Fibroblast of skin of right quadriceps (primary cell): Measurements from ENCODE around the gene GLDN.
A peak's percentile ranks its signal among the peaks of the same experiment; 100 is the strongest.
"Not testable (repeated sequence)": the region's sequence is repeated elsewhere in the genome, so short reads cannot be mapped to it uniquely, and the experiment has no call there.

Experiments used
- DNase-seq: peaks from one replicate; pipeline ENCODE4 v3.0.0-alpha.2; 2013

GLDN gene

DNA sequence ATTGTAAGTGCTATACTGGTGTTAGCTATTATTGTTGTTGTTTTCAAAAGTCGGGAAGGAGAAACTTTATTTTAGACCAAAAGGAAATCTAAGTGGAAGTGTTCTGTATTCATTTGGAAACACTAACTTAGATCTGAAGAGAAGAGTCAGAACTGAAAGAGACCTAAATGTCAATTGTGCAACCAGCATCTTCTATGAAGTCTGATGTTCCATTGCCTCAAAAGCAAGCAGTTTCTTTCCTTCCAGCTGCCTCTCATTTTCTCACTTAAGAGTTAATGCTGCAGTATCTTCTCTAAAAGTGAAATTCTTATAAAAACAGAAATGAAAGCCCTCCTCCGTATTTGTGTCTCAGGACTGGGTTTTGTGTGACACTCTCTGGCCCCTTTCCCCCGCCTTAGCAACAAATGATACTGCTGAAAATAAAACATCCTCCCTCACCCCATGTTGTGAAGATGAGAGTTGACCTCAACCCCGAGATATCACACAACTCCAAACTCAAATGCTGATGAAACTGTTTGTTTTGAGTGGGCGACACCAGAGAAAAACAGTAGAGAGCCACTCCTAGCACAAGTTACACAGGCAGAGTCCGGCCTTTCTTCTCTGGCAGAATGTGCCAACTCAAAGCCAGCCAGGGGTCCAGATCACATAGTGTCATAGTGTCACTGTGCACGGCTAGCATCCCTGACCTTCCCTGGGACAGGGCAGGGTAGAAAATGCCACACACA lies 48.9 kb downstream of the GLDN start:
- DNase-seq, result no peak

DNA sequence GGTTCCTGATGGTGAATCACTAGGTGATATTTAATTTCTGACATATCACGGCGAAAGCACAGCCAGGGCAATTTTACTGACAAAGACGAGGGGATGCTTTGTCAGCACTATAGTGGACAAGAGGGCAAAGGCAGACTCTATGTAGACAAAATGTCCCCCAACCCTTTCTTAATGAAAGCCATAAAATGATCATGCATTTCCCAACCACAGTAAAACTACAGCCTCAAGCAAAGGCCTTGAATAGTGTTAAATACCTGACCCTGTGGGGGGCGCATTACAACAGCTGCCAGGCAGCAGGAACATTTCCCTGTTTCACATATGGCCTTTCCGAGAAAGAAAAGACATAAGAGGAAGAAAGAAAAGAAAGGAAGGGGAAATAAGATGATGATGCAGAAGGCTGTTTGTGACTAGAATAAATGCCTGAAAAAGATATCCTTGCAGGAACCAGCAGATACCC lies 49.5 kb downstream of the GLDN start:
- DNase-seq, result no peak

DNA sequence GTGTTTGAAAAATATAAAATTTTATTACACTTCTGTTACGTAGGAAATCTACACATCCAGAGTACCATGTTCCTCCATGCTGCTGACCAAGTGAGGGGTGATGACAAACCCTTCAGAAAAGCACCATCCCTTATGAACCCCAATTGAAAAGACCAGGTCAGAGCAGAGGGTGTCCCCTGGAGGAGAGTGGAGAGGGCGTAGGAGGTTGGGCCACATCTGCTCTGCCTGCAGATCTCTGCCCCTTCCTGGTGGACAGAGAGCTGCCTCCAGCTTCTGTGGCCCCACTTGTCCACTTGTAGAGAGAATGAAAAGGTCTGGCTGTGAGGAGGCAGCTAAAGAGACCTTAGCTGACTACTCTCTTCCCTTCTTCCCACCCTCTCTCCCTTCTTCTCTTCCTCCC lies 55.5 kb downstream of the GLDN start:
- no peak for DNase-seq

DNA sequence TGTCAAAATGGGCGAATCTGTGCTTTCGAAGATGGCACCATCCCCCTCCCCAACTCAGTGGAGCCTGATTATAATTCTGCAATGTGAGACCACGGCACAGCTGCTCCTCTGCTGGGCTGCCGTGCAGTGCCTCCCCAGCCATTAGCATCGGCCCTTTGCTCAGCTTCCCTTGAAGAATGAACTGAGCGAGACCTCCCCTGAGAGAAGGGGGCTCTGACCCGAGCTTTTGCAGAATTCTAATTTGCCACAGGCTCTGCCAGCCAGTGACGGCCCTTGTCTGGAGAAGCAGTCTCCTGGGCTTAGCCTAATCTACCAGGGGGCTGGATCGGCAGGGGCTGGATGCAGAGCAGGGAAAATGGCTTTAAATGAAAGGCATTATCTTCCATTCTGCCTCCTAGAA lies 57.2 kb downstream of the GLDN start:
- no peak for DNase-seq

DNA sequence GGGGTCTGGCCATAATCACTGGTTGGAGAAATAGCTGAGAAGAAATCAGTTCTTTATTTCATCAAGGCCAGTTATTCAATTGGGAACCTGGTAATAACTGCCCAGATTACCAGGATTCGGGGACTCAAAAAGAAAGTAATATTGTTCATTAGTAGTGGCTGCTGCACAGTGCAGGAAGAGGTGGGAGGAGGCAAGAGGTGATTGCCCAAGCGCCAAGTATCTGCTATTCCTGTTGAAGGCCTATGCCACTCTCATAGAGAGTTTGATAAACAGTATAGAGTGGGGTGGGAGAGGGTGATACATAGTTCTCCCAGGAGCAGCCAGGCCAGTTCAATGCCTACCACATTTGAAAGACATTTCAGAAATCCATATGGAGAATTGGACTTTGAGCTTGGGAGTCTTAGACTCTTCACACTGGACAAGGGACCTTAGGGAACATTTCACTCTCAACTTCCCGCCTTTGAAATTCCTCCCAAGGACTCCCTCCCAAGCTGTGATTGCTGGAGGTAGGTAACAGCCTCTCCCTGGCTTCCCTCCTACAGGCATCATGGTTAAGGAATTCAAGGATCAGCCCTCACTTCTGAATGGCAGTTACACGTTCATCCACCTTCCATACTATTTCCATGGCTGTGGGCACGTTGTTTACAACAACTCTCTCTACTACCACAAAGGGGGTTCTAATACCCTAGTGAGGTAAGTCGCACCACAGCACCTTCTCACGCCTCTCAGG lies 59.8 kb downstream of the GLDN start:
- no peak for DNase-seq

DNA sequence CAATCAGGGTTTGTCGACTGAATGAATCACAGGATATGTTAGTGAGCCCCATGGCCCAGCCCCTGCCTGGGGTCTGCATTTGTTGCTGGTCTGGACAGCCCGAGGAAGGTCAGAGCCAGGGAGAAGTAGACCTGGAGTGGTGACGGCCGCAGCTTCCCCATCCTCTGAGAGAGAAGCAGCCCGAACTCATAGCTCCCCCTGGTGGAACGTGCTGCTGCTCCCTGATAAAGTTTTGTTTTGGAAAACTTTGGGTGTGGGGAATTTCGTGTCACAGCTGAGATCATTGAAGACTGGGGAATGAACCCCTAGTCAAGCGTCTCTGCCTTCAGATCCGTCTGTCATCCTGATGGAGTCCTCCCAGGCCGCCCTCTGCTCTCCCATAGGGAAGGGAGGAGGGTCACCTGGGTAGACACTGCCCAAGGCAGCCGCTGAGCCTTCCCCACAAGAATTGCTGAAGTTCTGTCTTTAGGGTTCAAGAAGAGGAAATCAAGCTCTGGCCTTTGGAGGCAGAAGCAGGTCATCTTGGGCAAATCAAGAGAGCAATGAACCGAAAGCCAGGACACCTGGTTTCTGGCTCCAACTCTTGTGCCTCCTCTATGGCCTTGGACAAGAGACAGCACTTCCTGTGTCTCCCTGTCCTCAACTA lies 60.5 kb downstream of the GLDN start:
- peak; percentile 25 for DNase-seq

DNA sequence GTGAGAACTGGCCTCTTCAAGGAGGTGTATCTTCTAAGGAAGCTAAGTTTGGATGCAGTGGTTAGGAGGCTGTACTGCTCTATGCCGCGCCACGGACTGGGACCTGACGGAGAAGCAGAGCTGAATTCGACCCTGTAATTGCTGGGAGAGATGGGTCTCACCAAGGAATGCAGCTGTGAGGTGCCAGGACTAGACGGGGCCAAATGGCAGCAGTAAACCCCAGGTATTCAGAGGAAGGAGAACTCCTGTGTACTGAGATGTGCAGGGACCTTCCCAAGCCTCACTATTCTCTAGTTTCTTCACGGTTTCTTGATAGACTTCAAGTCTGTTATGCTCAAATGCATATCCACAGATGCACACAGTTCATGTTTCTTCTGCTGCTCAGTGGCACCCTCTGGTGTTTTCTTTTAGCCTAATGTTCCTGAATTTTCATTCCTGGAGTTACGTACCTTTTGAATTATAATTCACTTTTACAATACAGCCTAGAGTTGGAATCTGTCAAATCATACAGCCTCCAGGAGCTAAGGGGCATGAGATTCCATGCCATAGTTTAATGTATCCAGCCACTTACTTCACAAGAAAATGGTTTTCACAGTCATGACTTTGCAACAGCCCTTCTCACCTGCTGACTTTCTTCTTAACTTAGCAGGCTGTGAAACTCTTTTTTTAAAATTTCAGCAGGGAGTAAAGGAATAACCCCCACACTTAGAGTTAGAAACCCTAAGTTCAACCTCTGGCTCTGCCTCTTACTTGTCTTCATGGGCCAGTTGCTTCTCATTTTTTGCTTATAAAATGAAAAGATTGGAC lies 61.8 kb downstream of the GLDN start:
- DNase-seq, result peak; percentile 37

DNA sequence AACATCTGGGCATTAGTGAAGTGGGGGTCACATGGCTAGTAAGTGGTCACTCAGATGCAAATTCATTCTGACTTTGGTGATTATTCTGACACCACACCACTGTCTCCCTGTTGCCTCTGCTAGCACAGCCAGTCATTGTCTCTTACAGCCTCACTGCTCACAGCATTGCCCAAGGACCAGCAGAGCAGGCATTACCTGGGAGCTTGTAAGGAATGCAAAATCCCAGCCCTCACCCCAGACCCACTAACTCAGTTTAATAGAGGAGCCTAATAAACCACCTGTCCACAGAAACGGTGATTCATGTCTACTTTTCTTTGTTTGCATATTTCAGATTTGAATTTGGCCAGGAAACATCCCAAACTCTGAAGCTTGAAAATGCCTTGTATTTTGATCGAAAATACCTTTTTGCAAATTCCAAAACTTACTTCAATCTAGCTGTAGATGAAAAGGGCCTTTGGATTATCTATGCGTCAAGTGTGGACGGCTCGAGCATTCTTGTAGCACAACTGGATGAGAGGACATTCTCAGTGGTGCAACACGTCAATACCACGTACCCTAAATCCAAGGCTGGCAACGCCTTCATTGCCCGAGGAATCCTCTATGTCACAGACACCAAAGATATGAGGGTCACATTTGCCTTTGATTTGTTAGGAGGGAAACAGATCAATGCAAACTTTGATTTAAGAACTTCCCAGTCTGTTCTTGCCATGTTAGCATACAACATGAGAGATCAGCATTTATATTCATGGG lies 62.7 kb downstream of the GLDN start:
- no peak for DNase-seq

DNA sequence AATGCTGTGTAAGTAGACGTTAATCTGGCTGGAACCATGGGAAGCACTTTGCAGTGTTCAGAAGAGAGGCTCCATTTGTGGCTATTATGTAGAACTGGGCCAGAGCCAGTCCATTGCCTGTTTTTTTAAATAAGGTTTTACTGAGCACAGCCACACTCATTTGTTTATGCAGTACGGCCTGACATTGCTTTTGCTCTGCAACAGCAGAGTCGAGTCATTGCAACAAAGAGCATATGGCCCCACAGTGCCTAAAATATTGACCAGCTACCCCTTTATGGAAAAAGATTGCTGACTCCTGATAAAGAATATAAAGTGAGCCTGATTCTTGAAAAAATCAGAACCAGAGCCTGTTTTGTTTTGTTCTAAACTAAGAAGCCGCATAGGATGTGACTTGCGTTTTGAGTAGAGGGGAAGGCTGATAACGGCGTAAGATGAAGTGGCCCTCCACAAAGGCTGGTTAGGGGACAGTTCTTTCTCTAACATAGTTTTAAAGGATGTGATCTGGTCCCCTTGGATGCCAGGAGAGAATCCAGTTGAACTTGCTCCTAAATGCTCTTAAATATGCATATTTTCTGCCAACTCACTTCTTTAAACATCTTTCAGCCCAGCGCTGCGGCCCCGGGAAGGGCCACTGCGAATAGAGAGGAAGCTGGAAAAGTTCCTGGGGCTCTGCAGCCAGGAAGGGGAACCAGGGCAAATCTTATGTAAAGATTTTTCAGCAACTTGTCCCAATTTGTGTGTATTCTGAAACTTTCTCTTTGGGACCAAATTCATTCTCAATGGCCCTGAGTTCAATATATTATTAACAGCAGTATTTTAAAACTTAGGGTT lies 64.5 kb downstream of the GLDN start:
- DNase-seq, result no peak

DNA sequence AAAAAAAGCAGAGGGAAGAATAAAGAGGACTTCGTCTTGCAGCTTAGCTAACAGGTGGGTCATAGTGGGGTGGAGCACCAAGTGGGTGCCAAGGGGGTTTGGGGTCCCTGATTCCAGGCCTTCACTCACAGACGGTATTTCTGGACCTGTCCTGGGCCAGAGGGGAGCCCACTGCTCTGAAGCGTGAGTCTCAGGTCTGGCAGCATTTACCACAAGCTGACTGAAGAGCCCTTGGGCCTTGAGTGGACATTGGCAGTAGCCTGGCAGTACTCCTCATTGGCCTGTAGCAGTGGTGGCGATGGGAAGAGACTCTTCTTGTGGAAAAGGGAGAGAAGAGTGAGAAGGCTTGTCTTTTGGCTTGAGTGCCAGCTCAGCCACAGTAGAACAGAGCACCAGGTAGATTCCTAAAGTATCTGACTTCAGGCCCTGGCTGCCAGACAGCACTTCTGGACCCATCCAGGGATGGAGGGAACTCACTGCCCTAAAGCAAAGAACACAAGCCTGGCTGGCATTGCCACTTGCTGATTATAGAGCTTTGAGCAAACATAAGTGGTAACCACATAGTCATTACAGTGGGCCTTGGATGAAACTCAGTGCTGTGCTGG lies 72.9 kb downstream of the GLDN start:
- no peak for DNase-seq

DNA sequence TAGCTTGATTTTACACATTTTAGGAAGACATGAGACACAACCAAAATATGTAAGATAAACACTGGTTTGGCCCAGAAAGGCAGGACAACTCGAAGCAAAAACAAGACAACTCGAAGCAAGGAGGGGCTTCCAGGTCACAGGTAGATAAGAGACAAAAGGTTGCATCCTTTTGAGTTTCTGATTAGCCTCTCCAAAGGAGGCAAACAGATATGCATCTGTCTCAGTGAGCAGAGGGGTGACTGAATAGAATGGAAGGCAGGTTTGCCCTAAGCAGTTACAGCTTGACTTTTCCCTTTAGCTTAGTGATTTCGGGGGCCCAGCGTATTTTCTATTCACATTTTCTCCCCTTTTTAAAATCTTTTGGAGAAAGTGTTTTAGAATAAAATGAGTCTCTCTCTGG lies 74.7 kb downstream of the GLDN start:
- DNase-seq, result no peak

DNA sequence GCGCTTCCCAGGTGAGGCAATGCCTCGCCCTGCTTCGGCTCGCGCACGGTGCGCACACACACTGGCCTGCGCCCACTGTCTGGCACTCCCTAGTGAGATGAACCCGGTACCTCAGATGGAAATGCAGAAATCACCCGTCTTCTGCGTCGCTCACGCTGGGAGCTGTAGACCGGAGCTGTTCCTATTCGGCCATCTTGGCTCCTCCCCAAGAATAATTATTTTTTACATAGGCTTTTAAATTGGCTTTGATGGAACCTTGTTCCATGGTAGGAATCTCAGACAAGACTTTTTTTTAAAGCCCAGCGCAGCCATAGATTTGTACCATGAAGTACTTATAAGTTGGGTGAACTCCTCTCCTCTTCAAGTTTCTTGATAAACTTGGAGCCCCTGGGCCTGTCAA lies 81.6 kb downstream of the GLDN start:
- not testable (repeated sequence) for DNase-seq

DNA sequence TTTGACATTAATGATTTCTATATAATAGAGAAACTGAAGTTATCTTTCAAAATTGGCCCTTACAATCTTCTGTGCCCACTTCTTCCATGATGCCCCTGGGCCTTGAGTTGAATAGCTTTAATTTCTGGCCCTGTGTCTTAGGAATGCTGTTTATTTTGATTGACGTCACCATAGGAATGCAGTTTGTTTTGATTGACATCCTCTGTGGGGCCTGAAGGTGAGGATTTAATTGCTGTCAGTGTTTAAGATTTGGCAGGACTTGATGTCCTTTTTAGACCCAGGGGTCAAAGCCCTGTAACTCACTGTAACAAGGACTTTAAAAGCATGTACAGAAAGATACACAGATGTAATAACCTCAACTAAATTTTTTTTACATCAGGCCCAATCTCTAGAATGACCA lies 83.3 kb downstream of the GLDN start:
- no peak for DNase-seq

DNA sequence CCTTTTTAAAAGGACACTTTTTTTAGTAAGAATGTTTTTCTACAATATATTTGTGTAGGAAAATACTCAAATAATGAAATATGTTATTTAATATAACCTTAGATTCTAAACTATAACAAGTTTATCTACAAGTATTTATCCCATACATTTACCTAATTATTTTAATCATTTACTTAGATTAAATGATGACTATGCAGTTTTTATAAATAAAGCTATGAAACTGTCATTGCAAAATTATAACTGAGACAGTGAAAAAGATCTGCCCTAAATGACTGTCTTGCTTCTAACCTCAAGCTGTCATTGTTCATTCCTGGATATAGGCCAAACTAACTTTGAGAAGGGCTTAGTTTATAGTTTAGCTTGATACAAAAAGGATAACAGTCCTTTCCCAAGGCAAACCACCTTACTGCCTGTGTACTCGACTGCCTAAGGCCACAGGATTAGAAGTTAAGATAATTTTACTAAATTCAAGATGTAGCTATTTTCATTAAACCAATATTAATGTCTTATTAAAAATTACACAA lies 84.1 kb downstream of the GLDN start:
- no peak for DNase-seq

DNA sequence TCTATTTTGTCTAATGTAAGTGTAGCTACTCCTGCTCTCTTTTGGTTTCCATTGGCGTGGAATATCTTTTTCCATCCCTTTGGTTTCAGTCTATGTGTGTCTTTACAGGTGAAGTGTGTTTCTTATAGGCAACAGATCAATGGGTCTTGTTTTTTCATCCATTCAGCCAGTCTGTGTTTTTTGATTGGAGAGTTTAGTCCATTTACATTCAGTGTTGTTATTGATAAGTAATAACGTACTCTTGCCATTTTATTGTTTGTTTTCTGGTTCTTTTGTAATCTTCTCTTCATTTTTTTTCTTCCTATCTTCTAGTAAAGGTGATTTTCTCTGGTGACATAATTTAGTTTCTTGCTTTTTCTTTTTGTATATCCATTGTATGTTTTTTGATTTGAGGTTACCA lies 97.1 kb downstream of the GLDN start:
- DNase-seq, result no peak

DNA sequence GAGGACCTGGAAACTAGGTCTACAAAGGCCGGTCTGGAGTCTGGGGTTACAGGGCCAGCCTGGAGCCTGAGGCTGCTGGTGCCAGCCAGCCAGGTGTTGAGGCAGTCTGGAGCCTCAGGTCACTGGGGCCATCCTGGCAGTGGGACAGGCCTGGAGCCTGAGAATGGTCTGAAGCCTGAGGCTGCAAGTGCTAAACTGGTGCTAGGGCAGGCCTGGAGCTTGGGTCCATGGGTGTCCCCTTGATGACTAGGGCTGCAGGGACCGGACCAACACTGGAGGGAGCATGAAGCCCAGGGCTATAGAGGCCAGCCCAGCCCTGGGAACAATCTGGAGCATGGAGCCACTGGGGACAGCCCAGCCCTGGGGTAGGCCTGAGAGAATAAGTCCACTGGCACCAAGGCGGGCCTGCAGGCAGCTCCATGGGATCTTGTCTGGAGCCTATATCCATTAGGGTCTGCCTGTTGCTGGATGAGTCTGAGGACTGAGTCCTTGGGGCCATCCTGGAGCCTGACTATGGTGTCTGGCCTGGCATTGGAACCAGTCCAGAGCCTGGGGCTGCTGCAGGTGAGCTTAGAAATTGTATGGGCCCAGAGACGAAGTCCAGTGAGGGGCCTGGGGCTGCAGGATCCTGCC lies 101.9 kb downstream of the GLDN start:
- DNase-seq, result no peak

DNA sequence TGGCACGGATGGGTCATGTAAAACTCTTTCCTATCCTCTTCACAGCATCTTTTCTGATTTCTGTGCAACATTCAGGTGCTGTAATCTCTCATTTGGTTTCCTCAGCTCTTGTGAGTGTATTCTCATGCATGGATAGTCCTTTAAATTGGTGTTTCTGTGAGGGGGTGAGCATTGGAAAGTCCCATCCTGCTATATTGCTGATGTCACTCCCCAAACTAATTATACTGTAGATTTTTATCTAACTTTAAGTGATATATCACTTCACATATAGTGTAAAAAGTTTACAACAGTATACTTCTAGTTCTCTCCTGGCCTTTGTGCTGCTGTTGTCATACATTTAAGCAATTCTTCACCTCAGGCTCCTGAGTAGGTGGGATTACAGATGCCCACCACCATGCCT lies 102.7 kb downstream of the GLDN start:
- DNase-seq, result no peak

DNA sequence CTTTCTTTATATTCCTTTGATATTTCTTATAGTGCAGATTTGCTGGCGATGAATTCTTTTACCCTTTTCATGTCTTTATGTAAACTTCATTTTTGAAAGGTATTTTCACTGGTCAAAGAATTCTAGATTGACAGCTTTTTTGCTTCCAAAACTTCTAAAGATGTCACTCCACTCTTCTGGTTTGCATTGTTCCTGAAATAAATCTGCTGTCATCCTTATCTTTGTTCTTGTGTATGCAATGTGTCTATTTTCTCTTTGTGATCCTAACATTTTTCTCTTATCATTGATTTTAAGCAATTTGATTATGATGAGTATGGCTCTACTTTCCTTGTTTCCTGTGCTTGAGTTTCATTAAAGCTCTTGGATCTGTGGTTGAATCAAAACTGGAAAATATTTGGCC lies 103.4 kb downstream of the GLDN start:
- no peak for DNase-seq

DNA sequence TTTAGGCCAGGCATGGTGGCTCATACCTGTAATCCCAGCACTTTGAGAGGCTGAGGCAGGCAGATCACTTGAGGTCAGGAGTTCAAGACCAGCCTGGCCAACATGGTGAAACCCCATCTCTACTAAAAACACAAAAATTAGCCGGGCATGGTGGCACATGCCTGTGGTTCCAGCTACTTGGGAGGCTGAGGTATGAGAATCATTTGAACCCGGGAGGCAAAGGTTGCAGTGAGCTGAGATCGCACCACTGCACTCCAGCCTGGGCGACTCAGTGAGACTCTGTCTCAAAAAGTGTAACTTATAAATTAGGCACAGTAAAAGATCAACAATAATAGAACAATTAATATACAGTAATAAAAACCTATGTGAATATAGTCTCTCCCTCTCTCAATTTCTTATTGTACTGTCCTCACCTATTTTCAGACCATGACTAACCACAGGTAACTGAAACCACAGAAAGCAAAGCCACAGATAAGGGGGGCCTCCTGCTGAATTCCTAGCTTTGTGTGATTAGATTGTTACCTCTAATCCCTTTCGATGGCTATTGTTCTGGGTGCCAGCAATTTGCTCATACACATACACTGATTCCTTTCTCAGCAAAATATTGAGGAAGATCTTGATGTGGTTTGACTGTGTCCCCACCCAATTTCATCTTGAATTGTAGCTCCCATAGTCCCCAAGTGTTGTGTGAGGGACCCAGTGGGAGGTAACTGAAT lies 104.7 kb downstream of the GLDN start:
- DNase-seq, result not testable (repeated sequence)
